Psoas muscle (tissue), 8 donors: ENCODE measurements around the gene TSPOAP1. TPM values are rescaled to one million over a fixed set of nuclear protein-coding genes. Genes with fewer than 3 reads are reported as not detected.

Experiments
- ATAC-seq, 4 donors: fragments of 200-7000 bp; cut with Tn5 transposase; one replicate each; pipeline ENCODE4 v1.9.1; 2020; ENCODE audit warnings: moderate library complexity in 3 of 4, mild to moderate bottlenecking in 2 of 4
- DNase-seq, 2 donors: peaks; one replicate each; pipeline ENCODE4 v3.0.0-alpha.2; 2020
- H3K27ac ChIP-seq: fragments of 200-600 bp; one replicate; pipeline ENCODE4 v1.8.0; 2022
- H3K27me3 ChIP-seq, 3 donors: fragments of 200-600 bp in 1 of 3; one replicate each; pipeline versions ENCODE4 v1.6.1 to v1.8.0; 2013 to 2022; ENCODE audit warnings: low read length in 2 of 3, mild to moderate bottlenecking in 2 of 3, moderate library complexity in 1 of 3; ENCODE audit not compliant: insufficient read depth in 3 of 3
- H3K36me3 ChIP-seq, 2 donors: fragments of 200-600 bp in 1 of 2; one replicate each; pipeline versions ENCODE4 v1.6.1 to v1.8.0; 2013 to 2022; ENCODE audit warnings: low read depth in 1 of 2, mild to moderate bottlenecking in 1 of 2, moderate library complexity in 1 of 2; ENCODE audit not compliant: insufficient read depth in 1 of 2
- H3K4me1 ChIP-seq: fragments of 200-600 bp; one replicate; pipeline ENCODE4 v1.8.0; 2022
- H3K4me3 ChIP-seq: fragments of 200-600 bp; one replicate; pipeline ENCODE4 v1.8.0; 2022; ENCODE audit warnings: mild to moderate bottlenecking
- H3K9me3 ChIP-seq: fragments of 200-600 bp; one replicate; pipeline ENCODE4 v1.8.0; 2022
- WGBS, 3 donors: extraction: QIAGEN DNeasy Blood & Tissue Kit; methylation state at CpG; one replicate each; pipeline versions ENCODE4 v1.1.6 to v1.1.7; 2013; 5-methylcytosine and 5-hydroxymethylcytosine counted together
- intact Hi-C, 2 donors: fragments of 100-400 bp; cut with DNase I; formaldehyde crosslinking; loops; one replicate each; pipeline versions ENCODE4 v1.11.0 to v1.14.2; 2022
- polyA plus RNA-seq, 3 donors: library from polyadenylated mRNA; stranded (reverse); fragments of 200-250 nt; gene quantifications; one replicate each; pipeline ENCODE4 v1.2.3, GENCODE V29; 2013
- total RNA-seq, 4 donors: library from RNA; stranded (reverse); fragmentation: NEBNext Ultra II Directional in 2 of 4; extraction: Animal tissue kit (Norgen Biotek cat#: 25700) in 2 of 4; gene quantifications; one replicate each; pipeline versions ENCODE4 v1.2.1 to v1.2.4, GENCODE V29; 2021 to 2023
- TF ChIP-seq, protein P1 (sequence below): fragments of 200-600 bp; IDR thresholded peaks from one replicate; pipeline ENCODE4 v1.8.0; 2022; ENCODE audit warnings: antibody characterized with exemption
- donor health status: healthy with polysubstance abuse.
- donor health status: DM: no; HTN: no; CAD: no; lungs with moderate emphysema.
- donor health status: Bipolar disorder and iron deficiency.
- donor health status: healthy.
- donor health status: DM: yes; HTN: yes; CAD: no.
- donor health status: DM: no; HTN: no; CAD: no.
- donor health status: DM: no; HTN: no; CAD: no.
- donor health status: DM: yes; HTN: yes; CAD: no.

Gene TSPOAP1
- total and polyA plus RNA-seq, 7 donors, result 0.40 to 6.6 (median 2.3) TPM

DNA sequence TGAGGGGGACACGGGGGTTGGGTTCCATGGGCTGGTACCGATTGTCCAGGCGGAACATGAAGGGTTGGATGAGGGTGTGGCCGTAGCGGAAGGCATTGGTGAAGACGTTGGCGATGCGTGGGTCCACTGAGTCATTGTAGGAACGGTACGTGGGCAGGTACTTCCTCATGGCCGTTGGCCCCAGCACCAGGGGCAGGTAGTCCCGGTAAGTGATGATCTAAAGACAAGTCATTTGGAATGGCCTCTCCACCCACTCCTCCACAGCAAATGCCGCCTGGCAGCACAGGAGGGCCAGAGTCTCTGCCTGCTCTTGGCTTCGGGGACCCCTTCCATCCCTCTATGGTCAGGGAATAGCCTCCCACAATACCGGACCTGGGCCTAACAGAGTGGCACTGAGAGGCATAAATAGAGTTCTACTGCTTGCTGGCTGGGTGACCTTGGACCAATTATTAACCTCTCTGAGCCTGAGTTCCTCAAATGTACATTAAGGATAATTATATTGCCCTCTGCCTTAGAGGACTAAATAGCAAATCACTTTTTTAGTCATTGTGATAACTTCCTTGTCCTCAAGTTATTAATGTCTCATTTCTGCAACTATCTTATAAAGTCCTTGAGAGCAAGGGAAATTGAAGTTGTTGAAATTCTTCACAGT, 55.0 kb downstream of the TSPOAP1 start:
- TF ChIP-seq, protein P1, sequence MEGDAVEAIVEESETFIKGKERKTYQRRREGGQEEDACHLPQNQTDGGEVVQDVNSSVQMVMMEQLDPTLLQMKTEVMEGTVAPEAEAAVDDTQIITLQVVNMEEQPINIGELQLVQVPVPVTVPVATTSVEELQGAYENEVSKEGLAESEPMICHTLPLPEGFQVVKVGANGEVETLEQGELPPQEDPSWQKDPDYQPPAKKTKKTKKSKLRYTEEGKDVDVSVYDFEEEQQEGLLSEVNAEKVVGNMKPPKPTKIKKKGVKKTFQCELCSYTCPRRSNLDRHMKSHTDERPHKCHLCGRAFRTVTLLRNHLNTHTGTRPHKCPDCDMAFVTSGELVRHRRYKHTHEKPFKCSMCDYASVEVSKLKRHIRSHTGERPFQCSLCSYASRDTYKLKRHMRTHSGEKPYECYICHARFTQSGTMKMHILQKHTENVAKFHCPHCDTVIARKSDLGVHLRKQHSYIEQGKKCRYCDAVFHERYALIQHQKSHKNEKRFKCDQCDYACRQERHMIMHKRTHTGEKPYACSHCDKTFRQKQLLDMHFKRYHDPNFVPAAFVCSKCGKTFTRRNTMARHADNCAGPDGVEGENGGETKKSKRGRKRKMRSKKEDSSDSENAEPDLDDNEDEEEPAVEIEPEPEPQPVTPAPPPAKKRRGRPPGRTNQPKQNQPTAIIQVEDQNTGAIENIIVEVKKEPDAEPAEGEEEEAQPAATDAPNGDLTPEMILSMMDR, result no peak
- Histone ChIP-seq H3K27me3 (no peaks in the 10 kb centered on the region), H3K4me3 (no peak overlapping the region), H3K4me1 (no peaks in the 10 kb centered on the region), H3K36me3 (no peaks in the 10 kb centered on the region), H3K9me3 (no peaks in the 10 kb centered on the region), H3K27ac (no peak overlapping the region)
- 83 to 92% (median 87%) methylated on average over 15 of the region's 15 CpGs for WGBS, 3 donors
- no peak for DNase-seq
- intact Hi-C loops, result no loop called here
- ATAC-seq, result no peak

DNA sequence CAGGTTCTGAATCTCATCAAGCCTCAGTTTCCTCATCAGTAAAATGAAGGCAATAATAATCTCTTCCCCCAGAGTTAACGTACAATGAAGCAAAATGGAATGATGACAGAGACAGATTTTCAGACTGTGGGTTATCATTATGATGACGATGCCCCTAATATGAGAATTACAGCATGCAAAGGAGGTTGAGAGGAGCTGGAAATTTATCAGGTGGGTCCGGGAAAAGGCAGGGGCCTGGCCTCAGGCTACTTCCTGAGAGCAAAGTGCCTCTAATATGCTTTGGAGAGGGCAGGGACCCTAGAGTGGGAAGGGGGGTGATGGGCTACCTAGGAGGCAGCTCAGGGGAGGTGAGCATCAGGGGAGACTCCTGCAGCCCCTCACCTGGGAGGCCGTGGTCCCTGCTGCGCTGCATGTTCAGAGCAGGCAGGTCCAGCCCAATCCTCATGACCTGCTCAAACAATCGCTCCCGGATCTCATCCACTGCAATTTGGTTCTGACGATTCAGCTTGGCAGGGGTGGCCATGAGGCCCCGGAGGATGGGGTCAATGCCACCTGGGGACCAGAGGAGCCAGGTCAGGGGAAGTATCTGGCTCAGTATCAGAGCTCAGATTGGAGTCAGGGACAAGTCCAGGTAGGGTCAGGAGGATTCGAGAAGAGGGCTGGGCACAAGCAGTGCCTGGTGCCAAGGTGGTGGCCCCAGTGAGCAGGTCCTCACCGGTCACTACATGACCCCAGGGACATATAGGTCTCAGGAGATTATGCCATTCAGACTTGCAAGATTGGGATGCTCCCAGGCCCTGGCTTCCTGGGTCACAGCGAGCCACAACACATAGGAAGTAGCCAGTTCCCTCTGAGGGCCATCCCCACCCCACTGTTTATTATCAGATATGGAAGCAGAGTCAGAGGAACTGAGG, 56.0 kb downstream of the TSPOAP1 start:
- Histone ChIP-seq H3K36me3 (no peaks in the 10 kb centered on the region), H3K9me3 (no peaks in the 10 kb centered on the region), H3K4me1 (no peaks in the 10 kb centered on the region), H3K27ac (no peak overlapping the region), H3K27me3 (peaks cover 0 to 3% (median 0%) of the 10 kb centered on the region in 3 donors), H3K4me3 (no peak overlapping the region)
- intact Hi-C loops, result no loop called here
- WGBS, 3 donors, result 77 to 83% (median 79%) methylated on average over 11 to 12 of the region's 12 CpGs
- TF ChIP-seq, protein P1, result no peak
- DNase-seq (no peak), ATAC-seq (no peak)

DNA sequence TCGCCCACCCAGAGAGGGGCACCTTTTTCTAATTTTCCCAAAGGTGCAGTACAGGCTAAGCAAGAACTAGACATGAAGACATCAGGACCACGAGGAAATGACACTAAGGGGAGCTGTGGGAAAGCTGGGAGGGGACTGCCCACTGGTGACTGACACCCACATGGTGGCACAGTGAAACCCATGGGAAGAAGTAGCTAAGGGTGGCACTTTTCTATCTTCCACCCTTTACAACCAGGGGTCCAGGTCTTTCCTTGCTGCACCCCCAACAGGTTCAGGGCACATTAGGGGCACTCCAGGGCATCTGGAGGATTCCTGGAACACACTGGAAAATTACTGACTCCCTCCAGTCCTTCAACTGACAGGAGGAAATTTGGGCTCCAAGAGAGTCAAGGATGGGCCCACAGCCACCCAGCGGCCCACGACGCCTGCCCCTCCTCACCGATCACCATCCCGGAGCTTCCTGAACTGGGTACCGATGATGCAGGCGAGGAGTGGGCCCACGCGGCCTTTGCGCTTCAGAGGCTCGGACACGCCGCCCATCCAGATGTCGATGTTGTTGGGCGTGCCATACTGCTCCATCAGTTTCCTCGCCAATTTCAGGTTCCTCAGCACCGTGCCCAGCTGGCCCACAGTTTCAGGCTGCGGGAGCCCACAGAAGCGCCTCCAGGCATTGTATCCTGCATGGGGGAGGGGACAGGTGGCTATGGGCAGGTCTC, 57.2 kb downstream of the TSPOAP1 start:
- intact Hi-C loops, result no loop called here

DNA sequence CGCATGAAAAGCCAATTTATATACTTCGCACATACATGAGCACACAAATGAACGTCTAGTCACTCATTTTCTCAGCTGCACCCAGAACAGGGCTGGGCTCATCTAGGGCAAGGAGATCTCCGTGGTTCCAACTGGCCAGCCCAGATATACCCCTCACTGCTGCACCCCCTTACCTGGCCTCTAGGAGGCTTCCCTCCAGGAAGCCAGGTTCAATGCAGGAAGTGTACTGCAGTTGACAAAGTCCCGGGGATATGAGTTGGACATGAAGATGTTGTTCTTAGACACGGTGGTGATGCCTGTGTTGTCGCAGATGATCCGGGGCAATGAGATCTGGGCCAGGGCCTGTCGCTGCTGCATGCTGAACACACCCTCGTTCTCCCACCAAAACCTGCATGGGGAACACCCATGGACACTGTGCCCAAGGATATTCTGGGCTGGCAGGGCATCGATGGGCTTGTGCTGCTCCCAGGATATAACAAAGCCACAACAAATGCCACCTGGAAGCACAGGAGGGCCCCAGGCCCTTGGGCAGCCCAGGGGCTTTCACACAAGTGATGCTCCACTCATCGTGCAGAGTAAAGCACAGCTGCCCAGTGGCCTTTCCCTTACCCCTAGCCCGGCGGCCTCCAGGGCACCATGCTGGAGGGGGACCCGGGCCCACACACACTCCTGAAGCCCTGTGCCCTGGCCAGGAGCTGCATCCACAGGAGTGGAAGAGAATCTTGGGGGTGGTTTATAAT, 57.9 kb downstream of the TSPOAP1 start:
- Histone ChIP-seq H3K9me3 (no peaks in the 10 kb centered on the region), H3K4me1 (no peaks in the 10 kb centered on the region), H3K36me3 (no peaks in the 10 kb centered on the region), H3K27ac (no peak overlapping the region), H3K27me3 (peaks cover 0 to 8% (median 3%) of the 10 kb centered on the region in 3 donors), H3K4me3 (no peak overlapping the region)
- 78 to 82% (median 82%) methylated on average over 15 of the region's 15 CpGs for WGBS, 3 donors
- DNase-seq, result no peak
- intact Hi-C loops, result no loop called here
- TF ChIP-seq, protein P1, result no peak
- no peak for ATAC-seq

More for the DNA sequence above, 57.2 kb downstream of the TSPOAP1 start:
- Histone ChIP-seq H3K4me3 (no peak overlapping the region), H3K27me3 (peaks cover 0 to 3% (median 3%) of the 10 kb centered on the region in 3 donors), H3K27ac (no peak overlapping the region), H3K4me1 (no peaks in the 10 kb centered on the region), H3K36me3 (no peaks in the 10 kb centered on the region), H3K9me3 (no peaks in the 10 kb centered on the region)
- ATAC-seq (no peak), DNase-seq (no peak)
- 90 to 91% (median 91%) methylated on average over 21 of the region's 21 CpGs for WGBS, 3 donors
- TF ChIP-seq, protein P1, result no peak
